HepG2 (cell line): ENCODE data around the gene HYAL1. TPM values are rescaled to one million over a fixed set of nuclear protein-coding genes. Genes with fewer than 3 reads are reported as not detected.

Source experiments
- DNMT1 ChIP-seq: sonication (generic); formaldehyde crosslinking; IDR thresholded peaks from 2 replicates; pipeline ENCODE4 v1.5.1; 2020; ENCODE audit warnings: mild to moderate bottlenecking, missing genetic modification reagents
- EP300 ChIP-seq, 3 experiments: sonication (generic) in 1 of 3; formaldehyde crosslinking in 1 of 3; IDR thresholded peaks; 2 replicates each; pipeline versions ENCODE4 v1.5.1 to v1.6.1; 2011 to 2020; ENCODE audit warnings: low read depth in 2 of 3, low read length in 2 of 3, borderline replicate concordance in 1 of 3, improper control_type of control experiment in 1 of 3, mild to moderate bottlenecking in 1 of 3, missing genetic modification reagents in 1 of 3, moderate library complexity in 1 of 3
- ETV5 ChIP-seq: IDR thresholded peaks from 2 replicates; pipeline ENCODE4 v1.6.1; 2018; ENCODE audit warnings: missing biosample characterization, missing genetic modification reagents, inconsistent platforms, borderline replicate concordance
- GRHL1 ChIP-seq: sonication (generic); formaldehyde crosslinking; conservative IDR thresholded peaks from 2 replicates; pipeline ENCODE4 v1.8.0; 2022; ENCODE audit warnings: missing genetic modification reagents
- MIER2 ChIP-seq: IDR thresholded peaks from 2 replicates; pipeline ENCODE4 v1.6.1; 2016; ENCODE audit warnings: missing biosample characterization, missing genetic modification reagents
- NBN ChIP-seq: fragments of 450-650 bp; conservative IDR thresholded peaks from 2 replicates; pipeline ENCODE4 v1.6.1; 2017
- NR2F6 ChIP-seq, 2 experiments: IDR thresholded peaks; 2 replicates each; pipeline ENCODE4 v1.6.1; 2016; ENCODE audit warnings: antibody characterized with exemption in 1 of 2, mild to moderate bottlenecking in 1 of 2
- TFAP4 ChIP-seq: sonication (generic); IDR thresholded peaks from 2 replicates; pipeline ENCODE4 v1.6.1; 2016; ENCODE audit warnings: low read depth, borderline replicate concordance
- ZSCAN9 ChIP-seq: IDR thresholded peaks from 2 replicates; pipeline ENCODE4 v1.6.1; 2016; ENCODE audit warnings: borderline replicate concordance
- polyA plus RNA-seq, 8 experiments: library from polyadenylated mRNA; depleted of rRNA in 3 of 8; stranded (reverse) in 7 of 8; unstranded in 1 of 8; fragments of >200 nt; fragmentation: Illumina TruSeq in 4 of 8; extraction: Trizol in 4 of 8; gene quantifications; 2 replicates each; pipeline versions ENCODE4 v1.2.1 to v1.2.3, GENCODE V29; 2011 to 2016; ENCODE audit warnings: low read depth in 4 of 8, missing spikeins in 1 of 8, mixed read lengths in 1 of 8; ENCODE audit not compliant: insufficient read depth in 1 of 8
- total RNA-seq, 5 experiments: library from RNA; depleted of rRNA; stranded (reverse); fragments of >200 nt; fragmentation: Illumina TruSeq; extraction: Trizol; gene quantifications; 2 replicates each; pipeline ENCODE4 v1.2.3, GENCODE V29; 2016; ENCODE audit warnings: low read depth in 1 of 5
- TF ChIP-seq, protein P1 (sequence below): sonication (generic); formaldehyde crosslinking; conservative IDR thresholded peaks from 2 replicates; pipeline ENCODE4 v1.4.0; 2020; ENCODE audit warnings: missing genetic modification reagents
- TF ChIP-seq, protein P2 (sequence below): sonication (generic); formaldehyde crosslinking; IDR thresholded peaks from 2 replicates; pipeline ENCODE4 v1.9.0; 2021; ENCODE audit warnings: missing genetic modification reagents, borderline replicate concordance
- TF ChIP-seq, protein P3 (sequence below): sonication (generic); formaldehyde crosslinking; IDR thresholded peaks from 2 replicates; pipeline ENCODE4 v1.4.0; 2020; ENCODE audit warnings: missing genetic modification reagents

Gene HYAL1
- total and polyA plus RNA-seq, 2 of the 13 experiments (the other 11 are each of a cell fraction or from before 2014, with no cell fraction given), result 76.5 to 193 TPM

GRCh38 chr3:50322386-50323091 is 19.2 kb upstream of the HYAL1 start, which contains the start of gene HYAL2 (continued):
- TF ChIP-seq GRHL1 (CRISPR knock-in tag) (no peak), TFAP4 (0 out of 2 replicates have a peak, but pooled peaks have one; percentile 33), DNMT1 (CRISPR knock-in tag) (no peak), EP300 (IDR thresholded peaks at IDR 0.05; ENCODE audit: low read depth in 2 of 2, low read length in 2 of 2) (no peak), EP300 (CRISPR knock-in tag; IDR thresholded peaks at IDR 0.05; ENCODE audit: borderline replicate concordance) (no peak), ZSCAN9 (CRISPR knock-in tag) (no peak), MIER2 (CRISPR knock-in tag) (no peak), ETV5 (CRISPR knock-in tag) (peak; percentile 48; the same call in 1 of the 2 replicates), NR2F6 (IDR thresholded peaks at IDR 0.05) (0 out of 2 replicates have a peak, but pooled peaks have one; percentile 9), NR2F6 (CRISPR knock-in tag; IDR thresholded peaks at IDR 0.05) (peak; percentile 76), NBN (no peak)
- TF ChIP-seq, protein P1, sequence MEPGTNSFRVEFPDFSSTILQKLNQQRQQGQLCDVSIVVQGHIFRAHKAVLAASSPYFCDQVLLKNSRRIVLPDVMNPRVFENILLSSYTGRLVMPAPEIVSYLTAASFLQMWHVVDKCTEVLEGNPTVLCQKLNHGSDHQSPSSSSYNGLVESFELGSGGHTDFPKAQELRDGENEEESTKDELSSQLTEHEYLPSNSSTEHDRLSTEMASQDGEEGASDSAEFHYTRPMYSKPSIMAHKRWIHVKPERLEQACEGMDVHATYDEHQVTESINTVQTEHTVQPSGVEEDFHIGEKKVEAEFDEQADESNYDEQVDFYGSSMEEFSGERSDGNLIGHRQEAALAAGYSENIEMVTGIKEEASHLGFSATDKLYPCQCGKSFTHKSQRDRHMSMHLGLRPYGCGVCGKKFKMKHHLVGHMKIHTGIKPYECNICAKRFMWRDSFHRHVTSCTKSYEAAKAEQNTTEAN (CRISPR knock-in tag), result no peak
- TF ChIP-seq, protein P2, sequence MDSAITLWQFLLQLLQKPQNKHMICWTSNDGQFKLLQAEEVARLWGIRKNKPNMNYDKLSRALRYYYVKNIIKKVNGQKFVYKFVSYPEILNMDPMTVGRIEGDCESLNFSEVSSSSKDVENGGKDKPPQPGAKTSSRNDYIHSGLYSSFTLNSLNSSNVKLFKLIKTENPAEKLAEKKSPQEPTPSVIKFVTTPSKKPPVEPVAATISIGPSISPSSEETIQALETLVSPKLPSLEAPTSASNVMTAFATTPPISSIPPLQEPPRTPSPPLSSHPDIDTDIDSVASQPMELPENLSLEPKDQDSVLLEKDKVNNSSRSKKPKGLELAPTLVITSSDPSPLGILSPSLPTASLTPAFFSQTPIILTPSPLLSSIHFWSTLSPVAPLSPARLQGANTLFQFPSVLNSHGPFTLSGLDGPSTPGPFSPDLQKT (CRISPR knock-in tag), result no peak
- TF ChIP-seq, protein P3, sequence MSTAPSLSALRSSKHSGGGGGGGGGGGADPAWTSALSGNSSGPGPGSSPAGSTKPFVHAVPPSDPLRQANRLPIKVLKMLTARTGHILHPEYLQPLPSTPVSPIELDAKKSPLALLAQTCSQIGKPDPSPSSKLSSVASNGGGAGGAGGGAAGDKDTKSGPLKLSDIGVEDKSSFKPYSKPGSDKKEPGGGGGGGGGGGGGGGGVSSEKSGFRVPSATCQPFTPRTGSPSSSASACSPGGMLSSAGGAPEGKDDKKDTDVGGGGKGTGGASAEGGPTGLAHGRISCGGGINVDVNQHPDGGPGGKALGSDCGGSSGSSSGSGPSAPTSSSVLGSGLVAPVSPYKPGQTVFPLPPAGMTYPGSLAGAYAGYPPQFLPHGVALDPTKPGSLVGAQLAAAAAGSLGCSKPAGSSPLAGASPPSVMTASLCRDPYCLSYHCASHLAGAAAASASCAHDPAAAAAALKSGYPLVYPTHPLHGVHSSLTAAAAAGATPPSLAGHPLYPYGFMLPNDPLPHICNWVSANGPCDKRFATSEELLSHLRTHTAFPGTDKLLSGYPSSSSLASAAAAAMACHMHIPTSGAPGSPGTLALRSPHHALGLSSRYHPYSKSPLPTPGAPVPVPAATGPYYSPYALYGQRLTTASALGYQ, result no peak
